ENCODE results near the gene HS6ST3. TPM values are rescaled to one million over a fixed set of nuclear protein-coding genes. Genes with fewer than 3 reads are reported as not detected.

HS6ST3 gene
- total and polyA plus RNA-seq, 2 donors (not counting 1 experiment from before 2014, with no cell fraction given), result not detected

GRCh38 chr13:96862999-96863398, 773.1 kb downstream of the HS6ST3 start:
- no peak overlapping the region for H2AFZ ChIP-seq (ENCODE audit: low read length)
- no peaks in the 10 kb centered on the region for H3K79me2 ChIP-seq (ENCODE audit: control insufficient read depth, insufficient read depth, low read length)
- no peaks in the 10 kb centered on the region for H3K4me1 ChIP-seq (ENCODE audit: control insufficient read depth, extremely low read depth, insufficient read depth, low read length)
- no peaks in the 10 kb centered on the region for H3K9me3 ChIP-seq (ENCODE audit: control insufficient read depth, insufficient read depth, low read depth, low read length)
- no peak overlapping the region for H3K4me3 ChIP-seq (replicated peaks in 1 of 4; ENCODE audit: control extremely low read depth in 1 of 4, insufficient read depth in 1 of 4, low read depth in 3 of 4, low read length in 4 of 4)
- H3K27ac ChIP-seq (ENCODE audit: insufficient read depth, low read length), result no peak overlapping the region
- no peak overlapping the region for H3K9ac ChIP-seq (ENCODE audit: insufficient read depth, low read length)
- H3K27me3 ChIP-seq (ENCODE audit: control insufficient read depth, insufficient read depth, low read length), result no peaks in the 10 kb centered on the region
- no peak for TF ChIP-seq CTCF (conservative IDR thresholded peaks at IDR 0.05 in 1 of 2, IDR thresholded peaks at IDR 0.05 in 1 of 2; ENCODE audit: low read depth in 1 of 2, low read length in 2 of 2)
- H4K20me1 ChIP-seq (ENCODE audit: control insufficient read depth, extremely low read depth, insufficient read depth, low read length), result no peaks in the 10 kb centered on the region
- H3K36me3 ChIP-seq (ENCODE audit: control insufficient read depth, insufficient read depth, low read length), result no peaks in the 10 kb centered on the region
- H3K4me2 ChIP-seq (ENCODE audit: extremely low read depth, insufficient read depth, low read length), result no peak overlapping the region
- DNase-seq (ENCODE audit: low read depth in 2 of 2), result no peak

GRCh38 chr13:96871469-96871868, 781.6 kb downstream of the HS6ST3 start:
- Histone ChIP-seq H3K36me3 (ENCODE audit: control insufficient read depth, insufficient read depth, low read length) (no peaks in the 10 kb centered on the region), H2AFZ (ENCODE audit: low read length) (no peak overlapping the region), H3K4me1 (ENCODE audit: control insufficient read depth, extremely low read depth, insufficient read depth, low read length) (no peaks in the 10 kb centered on the region), H3K9me3 (ENCODE audit: control insufficient read depth, insufficient read depth, low read depth, low read length) (no peaks in the 10 kb centered on the region), H3K4me3 (replicated peaks in 1 of 4; ENCODE audit: control extremely low read depth in 1 of 4, insufficient read depth in 1 of 4, low read depth in 3 of 4, low read length in 4 of 4) (no peak overlapping the region), H3K27ac (ENCODE audit: insufficient read depth, low read length) (no peak overlapping the region), H3K9ac (ENCODE audit: insufficient read depth, low read length) (no peak overlapping the region), H3K4me2 (ENCODE audit: extremely low read depth, insufficient read depth, low read length) (no peak overlapping the region), H3K79me2 (ENCODE audit: control insufficient read depth, insufficient read depth, low read length) (no peaks in the 10 kb centered on the region), H3K27me3 (ENCODE audit: control insufficient read depth, insufficient read depth, low read length) (no peaks in the 10 kb centered on the region), H4K20me1 (ENCODE audit: control insufficient read depth, extremely low read depth, insufficient read depth, low read length) (no peaks in the 10 kb centered on the region)
- no peak for DNase-seq (ENCODE audit: low read depth in 2 of 2)
- TF ChIP-seq EZH2 (IDR thresholded peaks at IDR 0.05; ENCODE audit: low read length, missing control alignments) (no peak), CTCF (conservative IDR thresholded peaks at IDR 0.05 in 1 of 2, IDR thresholded peaks at IDR 0.05 in 1 of 2; ENCODE audit: low read depth in 1 of 2, low read length in 2 of 2) (no peak)

- TF ChIP-seq CTCF (conservative IDR thresholded peaks at IDR 0.05 in 1 of 2, IDR thresholded peaks at IDR 0.05 in 1 of 2; ENCODE audit: low read depth in 1 of 2, low read length in 2 of 2) (no peak), EZH2 (IDR thresholded peaks at IDR 0.05; ENCODE audit: low read length, missing control alignments) (no peak)
- Histone ChIP-seq H3K27me3 (ENCODE audit: control insufficient read depth, insufficient read depth, low read length) (no peaks in the 10 kb centered on the region), H3K4me2 (ENCODE audit: extremely low read depth, insufficient read depth, low read length) (no peak overlapping the region), H2AFZ (ENCODE audit: low read length) (no peak overlapping the region), H3K4me3 (replicated peaks in 1 of 4; ENCODE audit: control extremely low read depth in 1 of 4, insufficient read depth in 1 of 4, low read depth in 3 of 4, low read length in 4 of 4) (no peak overlapping the region), H3K4me1 (ENCODE audit: control insufficient read depth, extremely low read depth, insufficient read depth, low read length) (no peaks in the 10 kb centered on the region), H3K36me3 (ENCODE audit: control insufficient read depth, insufficient read depth, low read length) (no peaks in the 10 kb centered on the region), H3K9me3 (ENCODE audit: control insufficient read depth, insufficient read depth, low read depth, low read length) (no peaks in the 10 kb centered on the region), H3K79me2 (ENCODE audit: control insufficient read depth, insufficient read depth, low read length) (no peaks in the 10 kb centered on the region), H4K20me1 (ENCODE audit: control insufficient read depth, extremely low read depth, insufficient read depth, low read length) (no peaks in the 10 kb centered on the region), H3K27ac (ENCODE audit: insufficient read depth, low read length) (no peak overlapping the region), H3K9ac (ENCODE audit: insufficient read depth, low read length) (no peak overlapping the region)
- DNase-seq (ENCODE audit: low read depth in 2 of 2), result no peak
Measured at GRCh38 chr13:96880419-96880818, 790.5 kb downstream of the HS6ST3 start.

Other genes starting within 250 kb of the HS6ST3 start
- 39.3 and 47.2 TPM in 2 replicates for gene UGGT2, start 36.7 kb upstream of the HS6ST3 start, total RNA-seq
- 17.5 and 26.3 TPM in 2 replicates for gene UGGT2, start 36.7 kb upstream of the HS6ST3 start, polyA plus RNA-seq